Neuronal stem cell (in vitro differentiated cells): Measurements from ENCODE around the gene PRR20C. TPM values are rescaled to one million over a fixed set of nuclear protein-coding genes. Genes with fewer than 3 reads are reported as not detected.
"Not testable (repeated sequence)": the region's sequence is repeated elsewhere in the genome, so short reads cannot be mapped to it uniquely, and the experiment has no call there.

Experiments
- DNase-seq: peaks from one replicate; pipeline ENCODE4 v3.0.0-alpha.2; 2013; ENCODE audit warnings: low spot score
- H2AFZ ChIP-seq: one replicate; pipeline ENCODE4 v1.6.1; 2013; ENCODE audit warnings: mild to moderate bottlenecking, low read length, inconsistent platforms
- H2AK5ac ChIP-seq: 2 replicates; pipeline ENCODE4 v1.6.1; 2013; ENCODE audit warnings: low read depth, mild to moderate bottlenecking, inconsistent platforms, low read length, moderate library complexity, mixed read lengths
- H2BK120ac ChIP-seq: 2 replicates; pipeline ENCODE4 v1.6.1; 2013; ENCODE audit warnings: low read depth, mild to moderate bottlenecking, inconsistent platforms, low read length, moderate library complexity, mixed read lengths
- H2BK12ac ChIP-seq: one replicate; pipeline ENCODE4 v1.6.1; 2013; ENCODE audit warnings: low read length, inconsistent platforms
- H2BK15ac ChIP-seq: 2 replicates; pipeline ENCODE4 v1.6.1; 2013; ENCODE audit warnings: mild to moderate bottlenecking, low read length, inconsistent platforms, mixed read lengths
- H2BK5ac ChIP-seq: one replicate; pipeline ENCODE4 v1.6.1; 2013; ENCODE audit warnings: inconsistent platforms, mild to moderate bottlenecking, low read length, moderate library complexity
- H3K14ac ChIP-seq: one replicate; pipeline ENCODE4 v1.6.1; 2013; ENCODE audit warnings: low read length, inconsistent platforms
- H3K18ac ChIP-seq: 2 replicates; pipeline ENCODE4 v1.6.1; 2013; ENCODE audit warnings: low read length, inconsistent platforms
- H3K23ac ChIP-seq: 2 replicates; pipeline ENCODE4 v1.6.1; 2013; ENCODE audit warnings: low read depth, mild to moderate bottlenecking, mixed read lengths, low read length, inconsistent platforms; ENCODE audit not compliant: poor library complexity
- H3K27ac ChIP-seq: replicated peaks from 3 replicates; pipeline ENCODE4 v1.5.1; 2013; ENCODE audit warnings: low read length, inconsistent platforms
- H3K27me3 ChIP-seq, 3 experiments: 2 replicates each; pipeline ENCODE4 v1.6.1; 2013; ENCODE audit warnings: low read length in 3 of 3, mild to moderate bottlenecking in 2 of 3, inconsistent platforms in 1 of 3, low read depth in 1 of 3, mixed read lengths in 1 of 3, moderate library complexity in 1 of 3; ENCODE audit not compliant: control insufficient read depth in 3 of 3, insufficient read depth in 3 of 3
- H3K36me3 ChIP-seq, 2 donors: replicated peaks in 1 of 2; 2 replicates each; pipeline ENCODE4 v1.6.1; 2013; ENCODE audit warnings: low read length in 2 of 2; ENCODE audit not compliant: control insufficient read depth in 2 of 2, insufficient read depth in 2 of 2
- H3K4ac ChIP-seq: 2 replicates; pipeline ENCODE4 v1.6.1; 2013; ENCODE audit warnings: inconsistent platforms, mild to moderate bottlenecking, low read length, moderate library complexity
- H3K4me1 ChIP-seq, 2 donors: 1 replicate in 1 of 2; 2 replicates in 1 of 2; pipeline ENCODE4 v1.6.1; 2013; ENCODE audit warnings: low read length in 2 of 2, low read depth in 1 of 2; ENCODE audit not compliant: control insufficient read depth in 2 of 2, insufficient read depth in 1 of 2
- H3K4me2 ChIP-seq: one replicate; pipeline ENCODE4 v1.6.1; 2013; ENCODE audit warnings: mild to moderate bottlenecking, low read length, inconsistent platforms; ENCODE audit not compliant: insufficient read depth, poor library complexity, severe bottlenecking
- H3K4me3 ChIP-seq, 2 donors: 2 replicates each; pipeline ENCODE4 v1.5.1; 2013; ENCODE audit warnings: low read length in 2 of 2, mild to moderate bottlenecking in 2 of 2, inconsistent platforms in 1 of 2, moderate library complexity in 1 of 2
- H3K79me1 ChIP-seq: one replicate; pipeline ENCODE4 v1.6.1; 2013; ENCODE audit warnings: low read depth, mild to moderate bottlenecking, inconsistent platforms, low read length, moderate library complexity
- H3K9ac ChIP-seq: one replicate; pipeline ENCODE4 v1.6.1; 2013; ENCODE audit warnings: mild to moderate bottlenecking, low read depth, low read length, inconsistent platforms; ENCODE audit not compliant: poor library complexity
- H3K9me3 ChIP-seq, 2 donors: replicated peaks in 1 of 2; 2 replicates each; pipeline versions ENCODE3 to v1.6.1; 2013; ENCODE audit warnings: low read length in 2 of 2, mild to moderate bottlenecking in 2 of 2, inconsistent platforms in 1 of 2, low read depth in 1 of 2, mixed read lengths in 1 of 2, moderate library complexity in 1 of 2; ENCODE audit not compliant: control insufficient read depth in 2 of 2, insufficient read depth in 1 of 2
- H4K8ac ChIP-seq: one replicate; pipeline ENCODE4 v1.6.1; 2013; ENCODE audit warnings: low read depth, mild to moderate bottlenecking, inconsistent platforms, low read length, moderate library complexity
- H4K91ac ChIP-seq: one replicate; pipeline ENCODE4 v1.6.1; 2013; ENCODE audit warnings: low read length, low read depth, mild to moderate bottlenecking, inconsistent platforms; ENCODE audit not compliant: poor library complexity
- WGBS, 2 donors: extraction: QIAGEN DNeasy Blood & Tissue Kit; methylation state at CpG; one replicate each; pipeline ENCODE4 v1.1.7; 2013; ENCODE audit warnings: missing lambda C conversion rate in 2 of 2, mixed read lengths in 1 of 2; ENCODE audit not compliant: insufficient read length in 2 of 2, insufficient replicate concordance in 1 of 2; ENCODE audit errors: extremely low coverage in 2 of 2; 5-methylcytosine and 5-hydroxymethylcytosine counted together
- small RNA-seq: library from polyadenylated mRNA; stranded (forward); fragments of <200 nt; extraction: miRNeasy Mini kit (QIAGEN cat#:217004); gene quantifications from one replicate; pipeline ENCODE3, GENCODE V24; 2013; ENCODE audit not compliant: insufficient read depth

The PRR20C gene

GRCh38 chr13:57166897-57167296 lies 13.0 kb downstream of the PRR20C start, which contains the start of gene PRR20E:
Gene PRR20E, plus strand, starts transcription at chr13:57167197. Its CDS starts 387 bp downstream, at chr13:57167584.
- H3K23ac ChIP-seq, H3K36me3 ChIP-seq, H2BK12ac ChIP-seq, H3K9me3 ChIP-seq, H3K79me1 ChIP-seq, H4K8ac ChIP-seq, H3K4me3 ChIP-seq, H4K91ac ChIP-seq, H3K27me3 ChIP-seq, H3K4me2 ChIP-seq, DNase-seq, H2AFZ ChIP-seq, H2BK5ac ChIP-seq, H2AK5ac ChIP-seq, H3K9ac ChIP-seq, H2BK15ac ChIP-seq, H3K18ac ChIP-seq, H3K4ac ChIP-seq, H3K14ac ChIP-seq, H2BK120ac ChIP-seq, H3K4me1 ChIP-seq, H3K27ac ChIP-seq: not testable (repeated sequence)
- no CpG with 5 or more reads among the region's 22 CpGs for WGBS, 2 donors

DNA sequence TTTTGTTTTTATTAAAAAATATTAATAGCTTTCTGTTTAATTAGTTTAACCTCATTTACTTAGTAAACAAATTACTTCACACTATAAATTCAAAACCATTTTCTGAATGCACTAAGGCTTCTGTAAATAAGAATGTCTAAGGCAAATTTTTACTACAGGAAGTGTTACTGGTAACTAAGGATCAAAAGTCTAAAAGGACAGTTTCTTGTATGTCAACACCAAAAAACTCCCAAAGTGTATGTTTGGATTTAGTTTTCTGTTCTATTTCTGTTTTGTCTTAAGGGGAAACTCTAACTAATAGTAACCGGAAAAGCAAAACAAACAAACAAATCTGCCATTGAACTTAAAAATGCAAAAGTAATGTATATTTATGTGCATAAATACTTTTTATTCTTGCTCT lies 37.8 kb downstream of the PRR20C start:
- Histone ChIP-seq H3K18ac (no peak overlapping the region), H3K9ac (no peak overlapping the region), H3K4me2 (no peak overlapping the region), H2BK12ac (no peak overlapping the region), H4K8ac (no peak overlapping the region), H3K79me1 (no peaks in the 10 kb centered on the region), H2AFZ (no peak overlapping the region), H4K91ac (no peak overlapping the region), H3K27me3 (no peaks in the 10 kb centered on the region), H3K4me1 (no peaks in the 10 kb centered on the region), H3K14ac (no peak overlapping the region), H3K4ac (no peak overlapping the region), H3K23ac (no peak overlapping the region), H3K27ac (no peak overlapping the region), H3K4me3 (no peak overlapping the region), H2BK15ac (no peak overlapping the region), H2BK5ac (no peak overlapping the region), H3K9me3 (no peaks in the 10 kb centered on the region), H2BK120ac (no peak overlapping the region), H3K36me3 (no peaks in the 10 kb centered on the region), H2AK5ac (no peak overlapping the region)
- DNase-seq: no peak
- no CpG with 5 or more reads among the region's 1 CpG for WGBS, 2 donors

Small RNA genes within 50 kb of the gene (small RNA-seq; reads per million reads assigned to genes)
- gene PRR20FP: not detected
